Eye (tissue), 1 donor: Measurements from ENCODE around the gene TUBGCP2.
"Not testable (repeated sequence)": the region's sequence is repeated elsewhere in the genome, so short reads cannot be mapped to it uniquely, and the experiment has no call there.

Experiments used
- DNase-seq: peaks from one replicate; pipeline ENCODE4 v3.0.0-alpha.2; 2015

The TUBGCP2 gene

DNA sequence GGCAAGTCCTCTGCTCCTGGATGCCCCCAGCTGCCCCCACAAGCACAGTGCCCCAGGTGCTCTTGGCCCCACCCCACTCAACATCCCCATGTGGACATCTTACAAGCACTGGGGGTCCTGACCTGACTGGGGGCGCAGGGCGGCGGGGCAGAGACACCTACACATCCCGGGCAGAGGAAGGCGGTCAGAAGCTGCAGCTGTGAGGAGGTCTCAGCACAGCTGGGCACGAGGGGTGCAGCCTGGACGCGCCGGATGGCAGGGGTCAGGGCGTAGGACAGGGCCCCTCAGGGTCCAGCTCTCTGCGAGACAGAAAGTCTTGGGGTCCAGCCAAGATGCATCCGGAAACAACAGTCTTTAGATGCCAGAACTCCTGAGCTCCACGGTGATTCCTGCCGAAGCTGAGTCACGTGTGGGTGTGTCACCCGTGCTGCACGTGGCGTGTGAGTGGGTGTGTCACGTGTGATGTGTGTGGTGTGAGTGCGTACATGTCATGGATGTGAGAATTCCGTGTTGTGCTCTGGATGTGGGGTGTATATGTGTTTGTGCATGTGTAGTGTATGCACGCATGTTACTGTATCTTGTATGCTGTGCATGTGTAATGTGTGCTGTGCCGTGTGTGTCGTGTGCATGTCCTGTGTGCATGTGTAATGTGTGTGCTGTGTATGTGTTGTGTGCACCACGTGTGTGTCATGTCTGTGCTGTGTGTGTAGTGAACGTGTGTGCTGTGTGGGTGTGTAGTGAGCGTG is 65.9 kb downstream of the TUBGCP2 start:
- DNase-seq = no peak

DNA sequence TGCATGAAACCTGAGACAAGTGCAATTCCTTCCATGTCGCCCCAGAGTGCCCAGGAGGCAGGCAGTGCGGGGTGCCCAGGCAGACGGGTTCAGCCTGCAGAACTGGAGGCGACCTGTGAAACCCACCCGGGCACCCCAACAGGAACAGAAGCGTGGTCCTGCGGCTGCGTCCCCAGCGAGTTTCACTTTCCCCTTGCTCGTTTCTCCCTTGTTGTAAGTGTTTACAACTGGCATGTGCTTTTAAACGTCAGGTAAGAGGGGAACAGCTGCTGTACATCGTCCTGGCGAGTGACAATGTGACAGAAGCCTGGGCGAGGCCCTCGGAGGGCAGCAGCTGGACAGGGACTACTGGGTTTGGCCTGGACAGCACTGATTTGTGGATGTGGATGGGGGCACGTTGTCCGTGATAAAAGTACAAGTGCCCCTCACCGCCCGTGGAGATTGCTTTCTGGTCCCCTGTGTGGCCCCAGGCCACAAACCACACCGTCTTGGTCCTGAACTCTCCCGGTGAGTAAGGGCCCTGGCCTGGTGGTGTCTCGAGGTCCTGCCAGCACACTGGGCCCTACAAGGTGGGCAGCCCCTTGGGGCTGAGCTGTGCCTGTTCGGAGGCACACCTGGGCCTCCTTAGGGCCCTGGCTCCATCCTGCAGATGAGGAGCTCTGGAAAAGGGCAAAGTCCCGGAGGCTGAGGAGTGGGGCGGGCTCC is 67.0 kb downstream of the TUBGCP2 start:
- DNase-seq = no peak

DNA sequence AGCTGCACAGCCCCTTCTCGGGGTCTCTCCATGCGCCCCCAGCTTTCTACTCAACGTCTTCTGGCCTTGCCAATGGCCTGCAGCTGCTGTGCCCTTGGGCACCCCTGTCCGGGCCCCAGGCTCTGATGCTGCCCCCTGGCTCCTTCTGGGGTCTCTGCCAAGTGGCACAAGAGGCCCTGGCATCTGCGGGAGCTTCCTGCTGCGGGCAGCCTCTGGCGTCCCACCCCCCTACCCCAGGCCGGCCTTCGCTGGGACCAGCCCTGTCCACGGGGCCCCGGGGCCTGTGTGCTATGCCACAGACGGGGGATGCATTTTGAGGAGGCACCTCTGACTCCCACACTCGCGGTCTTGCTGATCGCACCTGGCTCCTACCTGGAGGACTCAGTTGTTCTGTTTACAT is 68.7 kb downstream of the TUBGCP2 start:
- no peak for DNase-seq

DNA sequence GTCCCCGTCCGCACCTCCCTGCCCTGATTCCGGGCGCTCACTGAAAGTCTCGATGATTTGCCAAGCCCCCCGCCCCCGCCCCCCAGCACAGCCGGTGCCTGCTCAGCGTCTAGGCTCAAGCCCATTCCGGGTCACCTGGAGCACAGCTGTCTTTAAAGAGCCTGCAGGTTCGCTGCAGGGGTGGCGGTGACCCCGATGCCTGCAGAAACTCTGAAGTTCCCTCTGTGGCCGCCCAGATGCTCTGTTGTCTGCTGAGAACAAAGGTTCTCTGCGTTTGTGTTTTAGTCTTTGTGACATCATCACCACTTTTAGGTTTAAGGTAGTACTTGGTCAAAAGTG is 70.2 kb downstream of the TUBGCP2 start:
- DNase-seq = no peak

DNA sequence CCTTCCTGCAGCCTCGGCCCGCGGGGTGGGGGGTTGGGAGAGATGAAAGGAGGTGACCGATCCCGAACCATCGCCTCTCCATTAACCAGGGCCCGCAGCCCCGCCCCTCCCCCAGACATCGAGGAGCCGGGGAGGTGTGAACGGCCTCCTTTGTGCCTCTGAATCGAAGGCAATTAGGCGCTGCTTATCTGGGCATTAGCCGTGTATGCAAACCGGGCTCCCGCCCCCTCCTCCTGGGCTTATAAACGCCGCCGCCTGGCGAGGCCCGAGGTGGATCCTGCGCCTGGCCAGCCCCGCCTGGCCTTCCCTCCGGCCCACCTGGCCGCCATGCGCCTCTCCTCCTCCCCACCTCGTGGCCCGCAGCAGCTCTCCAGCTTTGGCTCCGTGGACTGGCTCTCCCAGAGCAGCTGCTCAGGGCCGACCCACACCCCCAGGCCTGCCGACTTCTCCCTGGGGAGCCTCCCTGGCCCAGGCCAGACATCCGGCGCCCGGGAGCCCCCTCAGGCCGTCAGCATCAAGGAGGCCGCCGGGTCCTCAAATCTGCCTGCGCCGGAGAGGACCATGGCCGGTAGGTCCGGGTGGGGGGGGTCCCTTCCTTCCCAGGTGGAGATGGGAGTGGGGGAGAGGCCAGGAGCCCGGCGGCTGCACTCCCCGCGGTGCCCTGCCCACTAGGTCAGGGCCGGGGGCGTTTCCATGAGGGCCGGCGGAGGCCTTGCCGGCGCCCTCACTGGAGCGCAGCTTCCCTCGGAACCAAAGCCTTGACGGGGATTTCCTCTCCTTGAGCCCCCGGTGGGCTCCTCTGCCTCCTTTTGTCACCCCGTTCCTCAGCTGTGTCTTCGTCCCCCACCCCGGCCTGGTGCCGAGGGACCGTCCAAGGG is 70.8 kb downstream of the TUBGCP2 start, which contains the start of gene VENTX:
Gene VENTX, plus strand, starts transcription at position 268 of the 878 bp plus-strand sequence. Its CDS starts 60 bp downstream, at position 328.
- DNase-seq = peak; percentile 52

DNA sequence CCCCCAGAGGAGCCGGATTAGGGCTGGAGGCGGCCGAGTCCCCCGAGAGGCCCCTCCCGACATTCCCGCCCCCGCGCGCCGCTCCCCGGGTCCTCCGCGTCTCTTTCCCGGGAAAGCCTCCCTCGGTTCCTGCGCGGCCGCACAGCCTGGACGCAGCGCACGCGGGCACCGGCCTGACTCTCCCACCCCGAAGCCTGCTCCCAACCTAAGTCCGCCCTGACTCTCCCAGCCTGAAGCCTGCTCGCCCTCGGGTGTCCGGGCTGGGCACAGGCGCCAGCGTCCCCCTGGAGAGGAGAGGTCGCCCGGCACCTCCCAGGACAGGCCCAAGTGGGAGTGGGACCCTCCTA is 71.5 kb downstream of the TUBGCP2 start:
- no peak for DNase-seq

DNA sequence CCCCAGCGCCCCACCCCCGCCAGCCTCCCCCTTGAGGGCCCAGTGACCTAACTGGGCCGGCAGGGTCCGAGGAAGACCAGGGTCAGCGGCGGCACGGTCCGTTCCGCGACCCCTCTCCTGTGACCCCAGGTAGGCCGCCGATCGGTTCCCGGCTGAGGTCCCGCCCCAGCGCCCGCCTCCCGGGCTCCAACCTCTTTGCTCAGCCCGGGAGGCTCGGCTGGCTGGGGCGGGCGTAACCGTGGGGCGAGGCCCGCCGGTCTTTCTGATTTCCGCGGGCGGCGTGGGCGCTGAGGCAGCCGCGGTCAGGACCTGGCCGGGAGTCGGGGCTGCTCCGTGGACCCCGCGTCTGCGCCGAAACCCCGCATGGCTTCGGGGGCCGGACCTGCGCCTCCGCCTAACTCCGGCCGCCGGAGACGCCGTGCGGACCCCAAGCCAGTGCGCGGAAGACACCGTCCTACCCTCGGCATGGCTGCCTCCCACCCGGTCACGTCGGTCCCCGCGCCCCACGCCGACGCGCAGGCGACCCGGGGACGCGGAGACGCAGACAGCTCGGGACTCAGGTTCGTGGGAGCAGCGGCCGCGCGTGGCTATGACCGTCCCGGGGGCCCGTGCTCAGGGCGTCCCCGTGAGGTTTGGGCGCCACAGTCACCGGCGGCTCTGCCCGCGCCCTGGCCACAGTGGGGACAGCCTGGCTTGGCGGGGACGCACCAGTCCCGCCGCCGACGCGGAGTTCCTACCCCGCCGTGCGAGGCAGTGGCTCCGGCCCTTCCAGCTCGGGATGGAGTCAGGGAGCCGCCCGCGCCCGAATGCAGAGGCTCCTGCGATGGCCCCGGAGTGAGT is 72.1 kb downstream of the TUBGCP2 start:
- DNase-seq = peak; percentile 46

DNA sequence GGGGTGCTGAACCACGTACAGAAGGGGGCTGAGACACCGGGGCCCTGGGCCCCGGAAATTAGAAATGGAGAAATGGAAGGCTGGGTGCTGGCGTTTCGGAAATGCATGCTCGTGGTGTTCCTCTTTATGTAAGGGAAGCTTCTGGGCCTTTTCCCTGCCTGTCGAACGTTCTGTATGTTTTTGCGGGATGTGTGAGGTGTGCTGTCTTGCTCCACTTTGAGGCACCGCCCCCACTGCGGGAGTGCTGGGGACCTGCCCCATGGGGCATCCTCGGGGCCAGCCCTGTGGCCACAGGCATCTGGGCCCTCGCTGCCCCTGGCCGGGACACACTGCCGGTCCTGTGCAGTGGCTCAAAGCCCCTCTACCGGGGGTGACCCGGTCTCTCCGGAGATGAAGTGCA is 72.7 kb downstream of the TUBGCP2 start:
- DNase-seq = no peak

DNA sequence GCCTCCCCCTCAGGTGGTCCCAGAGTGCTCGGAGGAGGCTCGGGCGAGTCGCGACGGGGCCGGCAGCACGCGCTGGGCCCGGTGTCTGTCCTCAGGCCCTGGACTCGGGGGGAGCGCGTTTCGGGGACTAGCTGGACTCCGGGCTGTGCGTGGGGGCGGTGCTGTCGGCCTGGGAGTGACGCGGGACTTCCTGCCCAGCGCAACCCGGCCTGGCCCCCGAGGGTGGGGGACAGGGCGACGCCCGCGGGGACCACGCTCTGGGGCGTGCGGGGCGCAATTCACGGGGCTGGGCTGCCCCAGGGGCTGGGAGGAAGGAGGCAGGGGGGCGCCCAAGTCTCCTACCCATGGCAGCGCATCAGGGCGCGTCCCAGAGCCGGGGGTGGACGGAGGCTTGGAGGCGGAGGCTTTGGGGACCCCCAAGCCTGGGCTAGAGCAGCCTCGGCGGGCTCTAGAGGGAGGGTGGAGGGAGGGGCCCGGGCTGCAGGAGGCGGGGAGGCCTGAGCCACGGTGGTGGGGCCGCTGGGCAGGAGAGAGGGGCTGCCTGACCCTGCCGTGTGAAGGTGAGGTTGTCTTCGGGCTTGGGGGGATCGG is 73.3 kb downstream of the TUBGCP2 start:
- DNase-seq = no peak

DNA sequence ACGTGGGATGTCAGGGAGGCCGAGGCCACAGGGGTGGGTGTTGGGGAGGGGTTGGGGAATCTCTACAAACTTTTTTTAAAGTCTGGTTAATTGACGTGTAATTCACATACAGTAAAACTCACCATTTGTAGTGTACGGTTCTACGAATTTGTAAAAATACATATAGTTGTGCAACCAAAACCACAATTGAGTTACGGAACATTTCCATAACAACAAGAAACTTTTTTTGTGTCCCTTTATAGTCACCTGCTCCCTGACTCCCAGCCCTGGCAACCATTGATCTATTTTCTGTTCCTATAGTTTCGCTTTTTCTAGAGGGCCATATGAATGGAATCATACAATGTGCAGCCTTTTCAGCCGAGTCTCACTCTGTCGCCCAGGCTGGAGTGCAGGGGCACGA is 73.9 kb downstream of the TUBGCP2 start:
- DNase-seq = not testable (repeated sequence)

DNA sequence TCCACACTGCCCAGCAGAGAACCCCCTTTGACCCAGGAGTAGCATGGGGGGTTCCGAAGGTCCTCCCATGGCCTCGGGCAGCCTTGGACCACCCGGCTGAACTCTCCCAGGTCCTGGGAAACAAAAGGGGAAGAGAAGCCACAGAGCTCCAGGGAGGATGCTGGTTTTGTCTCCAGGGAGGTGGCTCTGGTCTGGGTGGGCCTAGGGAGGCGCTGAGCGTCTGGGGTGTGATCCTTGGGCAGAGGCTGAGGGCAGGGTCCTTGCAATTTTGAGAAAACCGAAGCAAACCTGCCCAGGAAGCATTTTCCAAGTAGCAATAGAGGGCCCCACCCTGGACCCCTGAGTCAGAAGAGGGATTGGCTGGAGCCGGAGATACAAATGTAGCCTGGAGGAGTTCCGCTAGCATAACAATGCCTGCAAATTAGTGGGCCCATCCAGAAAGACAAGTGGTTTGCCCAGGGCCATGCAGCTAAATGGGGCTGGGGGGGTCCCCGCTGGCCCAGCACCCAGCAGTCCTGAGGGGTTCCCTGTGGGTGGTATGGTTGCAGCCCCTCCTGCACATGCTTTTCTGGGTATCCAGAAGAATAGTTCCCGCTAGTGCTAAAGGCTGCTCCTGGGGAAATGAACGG is 76.6 kb downstream of the TUBGCP2 start:
- DNase-seq = no peak

DNA sequence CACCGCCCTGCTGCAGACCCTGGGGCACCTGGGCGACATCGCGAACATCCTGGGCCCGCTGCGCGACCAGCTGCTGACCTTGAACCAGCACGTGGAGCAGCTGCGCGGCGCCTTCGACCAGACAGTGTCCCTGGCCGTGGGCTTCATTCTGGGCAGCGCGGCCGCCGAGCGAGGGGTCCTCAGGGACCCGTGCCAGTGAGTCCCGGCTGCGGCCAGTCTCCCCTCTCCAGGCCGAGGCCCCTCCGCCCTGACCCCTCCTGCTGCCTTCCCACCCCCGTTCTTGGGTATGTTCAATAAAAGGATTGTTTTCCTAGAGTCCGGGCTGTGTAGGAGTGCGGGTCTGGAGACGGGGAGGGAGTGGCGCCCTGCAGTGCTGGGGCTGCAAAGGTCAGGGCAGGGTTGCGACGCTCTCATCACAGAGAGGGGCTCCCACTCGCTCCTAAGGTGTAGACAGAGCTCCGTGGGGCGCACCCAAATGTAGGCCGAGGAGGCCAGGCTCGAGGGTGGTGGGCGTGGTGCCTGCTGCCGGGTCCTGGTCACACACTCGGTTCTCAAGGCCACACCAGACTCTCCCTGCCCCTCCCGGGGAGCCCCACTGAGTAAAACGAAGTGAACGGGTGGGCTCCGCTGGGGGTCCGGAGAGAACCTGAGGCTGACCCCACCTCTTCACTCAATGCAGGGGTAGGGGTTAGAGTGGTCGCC is 77.3 kb downstream of the TUBGCP2 start:
- DNase-seq = peak; percentile 61

DNA sequence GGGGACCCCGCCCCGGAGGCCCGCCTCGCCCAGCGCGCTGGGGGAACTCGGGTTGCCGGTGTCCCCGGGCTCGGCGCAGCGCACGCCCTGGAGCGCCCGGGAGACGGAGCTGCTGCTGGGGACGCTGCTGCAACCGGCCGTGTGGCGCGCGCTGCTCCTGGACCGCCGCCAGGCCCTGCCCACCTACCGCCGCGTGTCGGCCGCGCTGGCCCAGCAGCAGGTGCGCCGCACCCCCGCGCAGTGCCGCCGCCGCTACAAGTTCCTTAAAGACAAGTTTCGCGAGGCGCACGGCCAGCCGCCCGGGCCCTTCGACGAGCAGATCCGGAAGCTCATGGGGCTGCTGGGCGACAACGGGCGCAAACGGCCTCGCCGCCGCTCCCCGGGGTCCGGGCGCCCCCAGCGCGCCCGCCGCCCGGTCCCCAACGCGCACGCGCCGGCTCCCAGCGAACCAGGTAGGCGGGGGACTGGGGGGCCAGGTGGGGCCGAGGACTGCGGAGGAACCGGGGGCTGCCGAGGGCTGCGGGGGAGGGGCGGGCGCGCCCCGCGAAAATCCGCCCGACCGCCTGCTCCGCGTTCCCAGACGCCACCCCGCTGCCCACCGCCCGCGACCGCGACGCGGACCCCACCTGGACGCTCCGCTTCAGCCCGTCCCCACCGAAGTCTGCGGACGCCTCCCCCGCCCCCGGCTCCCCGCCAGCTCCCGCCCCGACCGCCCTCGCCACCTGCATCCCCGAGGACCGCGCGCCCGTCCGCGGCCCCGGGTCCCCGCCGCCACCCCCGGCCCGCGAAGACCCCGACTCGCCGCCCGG is 78.1 kb downstream of the TUBGCP2 start:
- DNase-seq = peak; percentile 61

DNA sequence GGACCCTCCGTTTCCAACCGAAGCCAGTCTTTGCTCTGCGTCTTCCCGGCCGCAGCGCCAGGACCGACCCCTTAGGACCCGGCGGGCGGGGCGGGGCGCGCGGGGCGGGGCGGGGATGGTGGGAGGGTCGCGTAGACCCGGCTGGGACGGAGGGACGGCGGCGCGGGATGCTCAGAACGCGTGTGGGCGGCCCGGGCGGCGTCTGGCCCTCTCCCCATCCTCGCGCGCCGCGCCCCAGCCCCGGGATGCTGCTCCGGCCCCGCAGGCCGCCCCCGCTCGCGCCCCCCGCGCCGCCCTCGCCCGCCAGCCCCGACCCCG is 78.7 kb downstream of the TUBGCP2 start, which contains the start of gene UTF1:
Gene UTF1, plus strand, starts transcription at position 174 of the 318 bp plus-strand sequence. Its CDS starts 72 bp downstream, at position 246.
- DNase-seq = peak; percentile 26

DNA sequence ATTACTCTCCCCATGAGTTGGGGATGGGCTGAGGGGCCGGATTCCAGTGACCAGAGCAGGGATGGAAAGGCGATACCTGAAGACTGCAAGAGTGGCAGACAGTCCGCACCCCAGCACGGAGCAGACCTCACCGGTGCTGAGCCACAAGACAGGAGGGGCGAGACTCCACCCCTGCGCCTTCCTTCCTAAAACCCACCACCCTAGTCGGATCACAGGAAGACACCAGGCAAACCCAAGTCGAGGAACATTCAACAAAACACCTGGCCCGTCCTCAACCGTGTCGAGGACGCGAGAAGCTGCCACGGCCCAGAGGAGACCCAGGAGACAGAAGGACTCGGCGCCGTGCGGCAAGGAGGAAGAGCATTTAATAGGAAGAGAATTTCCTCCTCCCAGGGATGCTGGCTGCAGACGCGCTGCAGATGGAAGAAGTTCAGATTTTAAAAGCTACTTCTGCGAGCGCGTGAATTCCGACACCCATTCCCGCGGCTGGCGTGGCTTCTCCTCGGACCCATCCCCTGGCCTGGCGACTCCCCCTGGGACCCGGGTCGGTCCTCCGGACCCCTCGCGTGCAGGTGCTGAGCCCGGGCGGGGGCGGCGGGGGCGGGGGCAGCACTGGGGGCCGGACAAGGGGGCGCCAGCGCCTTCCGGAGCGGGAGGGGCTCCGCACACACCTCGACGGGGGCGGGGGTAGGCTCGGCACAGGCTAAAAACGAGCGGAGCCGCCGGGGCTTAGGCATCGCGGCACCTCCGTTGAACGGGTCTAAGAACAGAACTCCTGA is 79.2 kb downstream of the TUBGCP2 start:
- peak; percentile 33 for DNase-seq
